Prostate gland (tissue), 2 donors: ENCODE results near the gene HOOK1.

Experiments used
- CTCF ChIP-seq, 4 experiments: fragments of 200-600 bp in 2 of 4; fragments of 450-650 bp in 2 of 4; sonication (generic) in 2 of 4; IDR thresholded peaks; 1 replicate in 3 of 4; 2 replicates in 1 of 4; pipeline ENCODE4 v1.5.1; 2016 to 2019; ENCODE audit warnings: antibody characterized with exemption in 4 of 4, mild to moderate bottlenecking in 2 of 4, moderate library complexity in 2 of 4
- POLR2A ChIP-seq: fragments of 450-650 bp; IDR thresholded peaks from one replicate; pipeline ENCODE4 v1.6.1; 2016; ENCODE audit warnings: antibody characterized with exemption, mild to moderate bottlenecking
- POLR2AphosphoS5 ChIP-seq: sonication (generic); formaldehyde crosslinking; IDR thresholded peaks from one replicate; pipeline ENCODE4 v1.6.1; 2017; ENCODE audit warnings: antibody characterized with exemption

- TF ChIP-seq CTCF (IDR thresholded peaks at IDR 0.05) (no peak), POLR2A (no peak), POLR2AphosphoS5 (no peak)
Measured at GRCh38 chr1:59879996-59880505, 65.3 kb downstream of the HOOK1 start.
